RKO (cell line): ENCODE results near the gene HDLBP.

Experiments used
- DNase-seq: peaks from one replicate; pipeline ENCODE4 v3.0.0-alpha.2; 2016; ENCODE audit warnings: low spot score

Gene HDLBP

DNA sequence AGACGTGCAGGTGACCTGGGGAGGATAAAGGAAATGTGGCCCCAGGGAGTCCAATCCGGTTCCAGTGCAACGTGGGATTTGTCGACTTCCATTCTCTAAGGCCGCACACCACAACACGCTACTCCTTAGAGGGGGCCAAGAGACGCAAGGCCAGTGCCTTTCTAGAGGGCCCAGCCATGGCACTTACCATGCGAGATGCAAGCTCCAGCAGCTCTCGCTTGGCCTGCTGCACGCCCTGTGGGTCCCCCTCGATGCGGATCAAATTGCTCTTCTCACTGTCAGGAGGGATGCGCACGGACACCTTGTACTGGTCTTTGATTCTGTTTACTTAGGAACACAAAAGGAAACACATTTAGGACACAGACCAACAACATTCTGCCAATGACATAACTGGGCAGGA is 65.8 kb downstream of the HDLBP start:
- no peak for DNase-seq

DNA sequence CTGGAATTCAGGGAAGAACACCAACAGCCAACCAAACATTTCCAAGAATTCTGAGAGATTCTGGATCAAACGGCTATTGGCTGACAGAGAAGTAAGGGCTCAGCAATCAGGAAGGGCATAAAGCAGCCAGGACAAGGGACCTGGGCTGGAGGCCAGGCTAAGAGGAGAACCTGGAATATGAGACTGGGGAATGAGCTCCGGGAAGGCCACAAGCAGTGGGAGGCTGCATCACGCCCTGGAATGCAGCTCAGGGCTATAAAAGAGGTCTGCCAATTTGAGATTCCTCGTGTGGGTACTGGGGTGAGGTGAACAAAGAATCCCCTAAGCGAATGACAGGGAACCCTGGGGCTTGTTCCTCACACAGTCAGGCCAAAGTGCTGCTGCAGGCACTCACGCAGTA is 66.6 kb downstream of the HDLBP start:
- no peak for DNase-seq

DNA sequence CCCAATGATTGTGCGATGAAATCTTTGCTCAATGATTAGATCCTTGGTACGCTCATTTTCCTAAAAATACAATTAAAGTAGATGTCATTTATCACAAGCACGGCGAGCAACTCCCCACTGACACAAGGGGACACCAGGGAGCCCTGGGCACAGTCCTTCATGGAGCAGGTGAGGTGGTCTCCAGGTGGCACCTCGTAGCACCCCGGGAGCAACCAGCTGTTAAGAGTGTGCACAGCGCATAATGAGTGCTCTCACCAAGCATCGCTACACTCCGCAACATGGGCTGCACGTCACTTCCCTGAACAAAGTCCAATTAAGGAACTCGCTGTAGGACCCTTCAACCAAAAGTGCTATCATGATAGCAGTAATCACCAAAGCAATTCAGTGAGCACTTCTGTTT is 67.2 kb downstream of the HDLBP start:
- DNase-seq: no peak

- DNase-seq: no peak
Measured at GRCh38 chr2:241244368-241244767, 71.1 kb downstream of the HDLBP start.

- no peak for DNase-seq
Measured at GRCh38 chr2:241242306-241242705, 73.2 kb downstream of the HDLBP start.

GRCh38 chr2:241241669-241242068 is 73.8 kb downstream of the HDLBP start:
- no peak for DNase-seq

DNA sequence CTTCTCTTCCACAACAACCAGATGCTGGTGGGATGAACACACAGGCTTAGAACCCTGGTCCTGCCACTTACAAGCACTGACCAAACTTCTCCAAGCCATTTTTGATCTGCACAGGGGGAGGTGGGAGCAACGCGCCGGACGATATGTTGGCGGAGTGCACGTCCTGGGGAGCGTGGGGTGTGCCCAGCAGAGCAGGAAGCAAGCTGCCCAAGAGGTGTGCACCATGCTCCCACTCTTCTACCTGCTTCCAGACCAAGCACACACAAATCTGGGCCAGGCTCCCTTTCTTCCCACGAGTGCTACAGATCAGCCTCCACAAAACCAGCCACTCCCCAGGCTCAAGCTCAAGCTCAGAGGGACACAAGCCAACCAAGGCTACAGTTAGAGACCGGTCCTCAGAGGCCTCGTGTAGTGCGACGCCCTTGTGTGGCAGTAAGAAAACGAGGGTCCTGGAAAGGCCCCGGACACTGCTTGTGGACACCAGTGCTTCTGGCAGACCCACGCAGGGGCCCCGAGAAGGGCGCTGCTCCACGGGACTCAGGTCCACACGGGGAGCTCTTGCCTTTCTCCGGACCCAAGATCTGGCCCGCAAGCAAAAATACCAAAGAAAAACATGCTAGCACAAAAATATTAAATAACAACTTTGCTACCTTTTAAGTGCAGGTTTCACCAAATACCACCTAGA is 75.0 kb downstream of the HDLBP start:
- DNase-seq: no peak

DNA sequence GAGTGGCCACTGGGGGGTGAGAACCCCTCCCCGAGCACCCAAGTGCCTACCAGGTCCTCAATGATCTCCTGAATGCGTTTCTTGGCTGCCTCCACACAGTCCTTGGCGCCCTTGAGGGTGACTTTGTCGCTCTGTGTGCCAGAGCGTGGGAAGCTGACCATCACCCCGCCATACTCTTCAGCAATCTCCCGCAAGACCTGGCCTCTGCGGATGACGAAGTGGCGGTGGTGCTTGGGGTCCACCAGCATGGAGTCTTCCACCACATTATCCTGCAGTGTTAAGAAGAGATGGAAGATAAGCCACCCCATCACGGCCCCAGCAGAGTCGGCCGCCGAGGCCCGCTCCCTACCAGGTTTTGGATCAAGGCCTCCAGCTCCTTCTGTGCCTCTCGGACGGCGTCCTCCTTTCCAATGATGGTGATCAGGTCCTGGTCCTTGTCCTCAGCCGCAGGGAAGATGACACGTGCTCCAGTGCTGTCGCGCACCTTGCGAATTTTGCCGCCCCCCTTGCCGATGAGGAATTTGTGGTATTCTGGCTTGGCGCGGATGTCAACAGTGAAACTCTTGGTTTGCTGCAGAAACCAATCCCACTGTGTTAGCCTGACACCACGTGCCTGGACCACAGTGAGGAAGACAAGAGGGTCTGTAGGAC is 75.8 kb downstream of the HDLBP start:
- DNase-seq: no peak

- DNase-seq: no peak
Measured at GRCh38 chr2:241238693-241239198, 76.7 kb downstream of the HDLBP start.

GRCh38 chr2:241237949-241238371 is 77.5 kb downstream of the HDLBP start:
- no peak for DNase-seq

DNA sequence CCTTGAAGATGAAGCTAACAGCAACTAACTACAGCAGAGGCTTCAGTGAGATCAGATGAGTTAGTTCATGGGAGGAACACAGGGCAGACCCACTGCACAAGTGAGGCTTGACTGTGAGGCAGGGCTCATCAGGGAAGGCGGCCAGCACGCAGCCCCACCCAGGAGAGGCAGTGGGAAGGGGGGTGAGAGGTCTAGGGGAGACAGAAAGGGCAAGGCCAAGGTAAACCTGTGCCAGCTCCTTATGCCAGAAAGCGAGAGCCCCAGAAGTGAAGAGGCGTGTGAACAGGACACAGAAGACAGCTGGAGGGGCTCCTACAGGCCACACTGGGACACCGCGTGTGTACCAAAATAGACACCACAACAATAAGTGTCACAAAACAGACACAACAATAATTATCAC is 78.4 kb downstream of the HDLBP start:
- no peak for DNase-seq

- DNase-seq: no peak
Measured at GRCh38 chr2:241235859-241236593, 79.4 kb downstream of the HDLBP start.

DNA sequence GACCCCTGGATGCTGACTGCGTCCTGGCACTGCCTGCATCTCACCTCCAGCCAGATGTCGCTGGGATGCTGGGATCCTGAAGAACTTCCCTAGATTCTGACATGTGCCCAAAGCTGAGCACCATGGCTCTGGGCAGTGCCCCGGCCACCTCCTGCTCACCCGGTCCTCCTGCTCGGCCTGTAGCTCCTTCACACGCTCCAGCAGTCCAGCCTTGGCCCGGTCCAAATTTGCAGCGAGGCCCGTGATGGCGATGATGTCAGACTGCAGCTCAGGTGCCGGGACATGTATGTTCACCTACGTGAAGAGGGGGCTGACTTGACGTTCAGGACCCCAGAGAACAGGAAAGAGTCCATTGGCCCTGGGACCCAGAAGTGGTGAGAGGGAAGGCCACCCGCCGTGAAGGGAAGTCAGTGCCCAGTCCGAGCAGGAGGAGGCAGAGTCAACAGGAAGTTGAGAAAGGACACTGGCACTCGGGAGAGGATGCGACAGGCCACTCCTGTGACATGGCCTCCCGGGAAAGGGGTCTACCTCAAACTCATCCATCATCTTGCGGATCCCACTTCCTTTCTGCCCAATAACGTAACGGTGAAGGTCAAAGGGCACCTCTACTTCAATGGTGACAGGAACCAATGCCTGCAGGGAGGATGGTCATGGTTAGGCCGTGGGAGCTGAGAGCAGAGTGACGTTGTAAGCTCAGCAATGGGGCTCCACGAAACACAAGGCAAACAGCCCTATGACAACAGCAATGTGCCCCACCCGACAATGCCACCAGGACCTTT is 80.3 kb downstream of the HDLBP start:
- no peak for DNase-seq

- DNase-seq: no peak
Measured at GRCh38 chr2:241234066-241234790, 81.2 kb downstream of the HDLBP start.

DNA sequence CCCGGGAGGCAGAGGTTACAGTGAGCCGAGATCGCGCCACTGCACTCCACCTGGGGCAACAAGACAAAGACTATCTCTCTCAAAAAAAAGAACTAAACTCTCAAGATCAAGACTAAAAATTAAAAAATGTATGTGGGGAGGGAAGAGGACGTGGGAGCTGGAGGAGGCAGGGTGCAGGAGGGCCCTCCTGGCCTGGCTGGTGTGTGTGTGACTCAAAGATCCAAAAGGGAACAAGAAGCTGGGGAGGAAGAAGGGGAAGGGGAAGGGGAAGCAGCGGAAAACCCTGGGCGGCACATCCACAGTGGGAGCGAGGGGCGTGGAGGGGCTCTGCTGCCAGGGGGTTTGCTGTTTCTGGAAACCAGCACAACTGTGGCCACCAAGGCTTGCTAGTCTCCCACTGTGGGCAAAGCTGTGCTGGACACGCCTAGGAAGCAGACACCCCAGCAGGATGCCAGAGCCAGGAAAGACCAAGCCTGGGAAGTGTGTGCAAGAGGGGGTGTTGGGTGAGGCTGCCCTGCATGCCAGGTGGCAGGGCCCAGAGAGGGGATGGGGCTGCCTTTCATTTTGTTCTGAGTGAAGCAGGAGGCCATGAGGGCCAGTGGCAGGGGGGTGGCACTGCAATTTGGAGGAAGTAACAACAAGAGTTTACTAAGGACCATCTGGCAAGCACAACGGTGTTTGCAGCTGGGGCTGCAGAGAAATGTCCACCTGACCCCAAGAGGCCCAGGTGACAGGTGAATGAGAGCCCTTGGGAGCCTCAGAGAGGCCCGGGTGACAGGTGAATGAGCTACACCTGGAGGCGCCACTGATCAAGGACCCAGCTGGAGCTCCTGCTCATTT is 82.5 kb downstream of the HDLBP start:
- DNase-seq: no peak

DNA sequence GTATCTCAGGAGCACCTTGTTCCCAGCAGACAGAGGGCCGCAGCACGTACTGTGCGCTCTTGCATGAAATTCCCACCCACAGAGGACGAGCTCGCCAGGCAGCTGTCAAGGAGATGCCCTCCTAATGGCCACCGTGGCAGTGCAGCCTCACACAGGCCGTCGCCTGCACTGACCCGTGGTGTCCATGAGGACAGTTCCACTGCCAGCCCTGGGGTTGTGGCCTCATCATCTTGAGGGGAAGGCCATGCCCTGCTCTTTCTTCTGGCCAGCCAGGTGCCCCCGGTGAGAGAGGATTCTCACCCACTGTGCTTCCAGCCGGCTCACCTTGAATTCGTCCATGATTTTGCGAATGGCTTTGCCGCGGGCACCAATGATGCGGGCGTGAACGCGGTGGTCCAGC is 85.0 kb downstream of the HDLBP start:
- DNase-seq: no peak

DNA sequence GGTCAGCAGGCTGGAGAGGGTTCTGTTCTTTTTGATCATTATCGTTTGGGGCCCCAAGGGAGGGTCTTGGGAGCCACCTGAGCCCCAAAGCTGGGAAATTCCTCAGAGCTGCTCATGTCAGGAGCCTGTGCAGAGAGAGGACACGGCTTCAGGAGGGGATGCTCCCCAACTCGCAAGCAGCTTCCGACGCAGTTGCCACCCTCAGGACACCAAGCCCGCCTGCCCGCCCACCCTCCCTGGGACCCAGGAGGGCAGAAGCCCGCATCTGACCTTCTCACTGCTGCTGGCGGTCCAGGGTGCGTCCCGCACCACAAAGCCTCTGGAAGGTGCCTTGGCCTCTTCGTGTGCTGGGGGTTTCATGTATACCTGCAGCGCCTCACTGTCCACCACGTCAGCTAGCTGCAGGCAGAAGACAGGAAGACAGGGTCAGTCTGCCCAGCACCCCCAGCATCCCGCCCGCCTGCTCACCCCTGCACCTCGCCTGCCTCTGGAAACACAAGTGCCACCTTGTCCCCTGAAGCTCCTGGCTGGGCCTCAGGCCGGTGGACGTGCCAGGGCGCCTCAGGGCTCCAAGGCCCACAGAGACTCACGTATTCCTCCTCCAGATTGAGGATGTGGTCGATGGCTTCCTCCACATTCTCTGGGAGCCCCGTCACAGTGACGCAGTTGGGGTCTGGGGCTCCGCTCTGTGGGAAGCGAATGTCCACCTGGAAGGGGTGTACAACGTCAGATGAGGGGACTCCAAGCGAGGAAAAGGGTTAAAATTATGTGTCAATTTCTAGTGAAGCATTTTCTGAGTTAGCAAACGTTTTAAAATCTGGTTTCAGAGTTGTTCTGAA is 85.7 kb downstream of the HDLBP start:
- no peak for DNase-seq

DNA sequence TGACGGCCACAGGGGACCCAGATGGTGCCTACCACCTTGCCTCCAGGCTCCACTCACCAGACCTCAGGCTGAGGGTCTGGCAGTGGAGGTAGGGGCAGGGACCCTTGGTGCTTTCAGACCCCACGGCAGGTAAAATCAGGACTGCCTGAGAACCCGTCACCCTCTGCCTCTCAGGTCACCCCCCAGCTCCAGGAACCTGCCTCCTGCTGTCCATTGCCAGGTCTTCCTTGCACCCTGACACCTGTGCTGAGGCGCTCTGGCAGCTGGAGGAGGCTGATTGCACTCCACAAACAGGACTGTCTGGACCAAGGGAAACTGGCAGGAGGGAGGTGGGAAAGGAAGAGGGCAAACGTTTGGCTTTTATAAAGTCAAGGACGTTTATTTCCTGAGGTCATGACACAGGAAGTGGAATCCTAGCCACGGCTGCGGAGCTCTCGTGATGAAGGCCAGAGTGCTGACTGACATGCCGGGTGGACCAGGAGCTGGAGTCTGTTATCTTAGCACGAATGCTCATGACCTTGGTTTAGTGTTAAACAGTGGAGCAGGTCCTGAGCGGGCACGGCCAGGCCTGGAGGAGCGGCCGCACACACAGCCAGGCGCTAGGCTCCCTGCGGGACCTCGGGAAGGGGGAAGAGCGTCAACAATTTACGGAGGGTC is 86.5 kb downstream of the HDLBP start:
- no peak for DNase-seq
